Endothelial cell of umbilical vein (primary cell): ENCODE results near the gene ANKS6. TPM values are rescaled to one million over a fixed set of nuclear protein-coding genes. Genes with fewer than 3 reads are reported as not detected.

Experiments used
- BruUV-seq: library from RNA; stranded (reverse); fragments of 400-500 nt; replicated peaks from 2 replicates; lab custom pipeline; 2021; lab: Mats Ljungman, UMichigan
- CTCF ChIA-PET: fragments of 300-600, 350-600 bp; sonication (Branson Sonifier 250); formaldehyde crosslinking; loops from one replicate; lab custom pipeline; 2021; ENCODE audit warnings: antibody characterized with exemption, inconsistent platforms; lab: Charles Lee
- POLR2A ChIA-PET: fragments of 300-600, 350-600 bp; sonication (Branson Sonifier 250); formaldehyde crosslinking; loops from one replicate; lab custom pipeline; 2021; ENCODE audit warnings: antibody characterized with exemption, inconsistent platforms; lab: Charles Lee
- DNase-seq: peaks from one replicate; pipeline ENCODE4 v3.0.0-alpha.2; 2011; ENCODE audit warnings: low read depth, low spot score
- FAIRE-seq: peaks from 2 replicates; lab custom pipeline; 2011; peaks lifted over from hg19 to GRCh38; lab: Jason Lieb, UNC
- H2AFZ ChIP-seq: 2 replicates; pipeline ENCODE4 v1.6.0; 2012; ENCODE audit warnings: low read depth, low read length, control low read depth, inconsistent platforms
- H3K27ac ChIP-seq: 2 replicates; pipeline ENCODE4 v1.5.1; 2011; ENCODE audit warnings: low read depth, mild to moderate bottlenecking, control low read depth, low read length, moderate library complexity; ENCODE audit not compliant: insufficient read depth
- H3K27me3 ChIP-seq, 2 experiments: 2 replicates each; pipeline versions ENCODE4 v1.6.0 to v1.6.1; 2011; ENCODE audit warnings: low read length in 2 of 2, mixed read lengths in 1 of 2; ENCODE audit not compliant: control insufficient read depth in 2 of 2, insufficient read depth in 2 of 2
- H3K36me3 ChIP-seq, 2 experiments: 2 replicates in 1 of 2; 3 replicates in 1 of 2; pipeline ENCODE4 v1.5.1; 2011; ENCODE audit warnings: low read length in 2 of 2, mild to moderate bottlenecking in 1 of 2, moderate library complexity in 1 of 2; ENCODE audit not compliant: control insufficient read depth in 2 of 2, insufficient read depth in 2 of 2; ENCODE audit errors: extremely low read depth in 1 of 2
- H3K4me1 ChIP-seq: 3 replicates; pipeline ENCODE4 v1.5.1; 2011; ENCODE audit warnings: mild to moderate bottlenecking, low read length; ENCODE audit not compliant: control insufficient read depth, insufficient read depth; ENCODE audit errors: extremely low read depth
- H3K4me2 ChIP-seq: 2 replicates; pipeline ENCODE4 v1.6.1; 2011; ENCODE audit warnings: low read length, control low read depth, mixed read lengths; ENCODE audit not compliant: insufficient read depth
- H3K4me3 ChIP-seq, 3 experiments: fragments of 200-600 bp in 1 of 3; sonication (generic), shearing (Covaris generic) in 1 of 3; replicated peaks in 1 of 3; 2 replicates each; pipeline ENCODE4 v1.5.1; 2011 to 2016; ENCODE audit warnings: control low read depth in 3 of 3, low read length in 3 of 3, mild to moderate bottlenecking in 2 of 3, inconsistent platforms in 1 of 3, low read depth in 1 of 3, moderate library complexity in 1 of 3; ENCODE audit not compliant: insufficient read depth in 1 of 3
- H3K79me2 ChIP-seq: 2 replicates; pipeline ENCODE4 v1.6.0; 2012; ENCODE audit warnings: low read length, inconsistent platforms; ENCODE audit not compliant: control insufficient read depth, insufficient read depth
- H3K9ac ChIP-seq: replicated peaks from 2 replicates; pipeline ENCODE3; 2011; ENCODE audit warnings: low read length, control low read depth; ENCODE audit not compliant: insufficient read depth; ENCODE audit errors: extremely low read depth
- H3K9me1 ChIP-seq: replicated peaks from 3 replicates; pipeline ENCODE4 v1.6.0; 2011; ENCODE audit warnings: mild to moderate bottlenecking, low read length; ENCODE audit not compliant: control insufficient read depth, insufficient read depth; ENCODE audit errors: extremely low read depth
- H3K9me3 ChIP-seq: replicated peaks from 2 replicates; pipeline ENCODE4 v1.5.1; 2012; ENCODE audit warnings: low read length, inconsistent platforms; ENCODE audit not compliant: control insufficient read depth, insufficient read depth
- H4K20me1 ChIP-seq: replicated peaks from 2 replicates; pipeline ENCODE3; 2011; ENCODE audit warnings: mild to moderate bottlenecking, low read length; ENCODE audit not compliant: control insufficient read depth, insufficient read depth; ENCODE audit errors: extremely low read depth
- EZH2 ChIP-seq: IDR thresholded peaks from 2 replicates; pipeline ENCODE4 v1.6.1; 2012; ENCODE audit warnings: borderline replicate concordance, low read depth, mild to moderate bottlenecking, moderate library complexity, low read length, inconsistent platforms; ENCODE audit not compliant: severe bottlenecking
- FOS ChIP-seq: IDR thresholded peaks from 2 replicates; pipeline ENCODE4 v1.6.1; 2011; ENCODE audit warnings: mild to moderate bottlenecking, low read length, moderate library complexity, borderline replicate concordance; ENCODE audit not compliant: insufficient read depth
- GATA2 ChIP-seq: IDR thresholded peaks from 2 replicates; pipeline ENCODE4 v1.7.0; 2011; ENCODE audit warnings: low read depth, mild to moderate bottlenecking, moderate library complexity, mixed read lengths, low read length; ENCODE audit not compliant: insufficient read length, insufficient read depth
- JUN ChIP-seq: IDR thresholded peaks from 2 replicates; pipeline ENCODE4 v1.6.1; 2011; ENCODE audit warnings: borderline replicate concordance, low read depth; ENCODE audit not compliant: insufficient read length, insufficient read depth
- MYC ChIP-seq: IDR thresholded peaks from one replicate; pipeline ENCODE4 v1.6.1; 2011; ENCODE audit warnings: mild to moderate bottlenecking, low read depth, low read length
- POLR2A ChIP-seq: IDR thresholded peaks from 2 replicates; pipeline ENCODE4 v1.6.1; 2012; ENCODE audit warnings: low read depth, mild to moderate bottlenecking, control low read depth, low read length
- POLR2AphosphoS5 ChIP-seq: IDR thresholded peaks from 2 replicates; pipeline ENCODE4 v1.6.1; 2012; ENCODE audit warnings: low read depth, mild to moderate bottlenecking, control low read depth, low read length, moderate library complexity; ENCODE audit not compliant: insufficient read depth
- dilution Hi-C: fragments of 300-500 bp; cut with MboI; formaldehyde crosslinking; loops from one replicate; pipeline ENCODE4 v1.15.0; 2019; ENCODE audit warnings: low sequenced_read_pairs; ENCODE audit not compliant: extremely low pct_ligation_motif_present
- intact Hi-C: fragments of 100-400 bp; cut with micrococcal nuclease; formaldehyde crosslinking; loops from one replicate; pipeline ENCODE4 v1.10.0; 2022
- polyA plus RNA-seq, 4 experiments: library from polyadenylated mRNA; depleted of rRNA in 3 of 4; stranded (reverse) in 3 of 4; unstranded in 1 of 4; fragments of >200 nt; gene quantifications; 2 replicates each; pipeline versions ENCODE4 v1.2.1 to v1.2.3, GENCODE V29; 2011 to 2012; ENCODE audit warnings: missing spikeins in 1 of 4
- total RNA-seq: library from RNA; stranded (reverse); gene quantifications from 2 replicates; pipeline ENCODE4 v1.2.3, GENCODE V29; 2021
- TF ChIP-seq, protein P1 (sequence below): IDR thresholded peaks from 2 replicates; pipeline ENCODE4 v1.6.1; 2011; ENCODE audit not compliant: insufficient read depth, insufficient read length
- TF ChIP-seq, protein P2 (sequence below), 2 donors: IDR thresholded peaks; 1 replicate in 1 of 2; 2 replicates in 1 of 2; pipeline ENCODE4 v1.5.1; 2011; ENCODE audit warnings: low read length in 2 of 2, mild to moderate bottlenecking in 2 of 2, moderate library complexity in 2 of 2, control low read depth in 1 of 2, inconsistent platforms in 1 of 2, low read depth in 1 of 2; ENCODE audit not compliant: insufficient read depth in 1 of 2; ENCODE audit errors: extremely low read depth in 1 of 2

ANKS6 gene
- total and polyA plus RNA-seq, 2 donors (not counting 3 experiments of a cell fraction or from before 2014, with no cell fraction given), result 15.5 to 18.6 TPM

DNA sequence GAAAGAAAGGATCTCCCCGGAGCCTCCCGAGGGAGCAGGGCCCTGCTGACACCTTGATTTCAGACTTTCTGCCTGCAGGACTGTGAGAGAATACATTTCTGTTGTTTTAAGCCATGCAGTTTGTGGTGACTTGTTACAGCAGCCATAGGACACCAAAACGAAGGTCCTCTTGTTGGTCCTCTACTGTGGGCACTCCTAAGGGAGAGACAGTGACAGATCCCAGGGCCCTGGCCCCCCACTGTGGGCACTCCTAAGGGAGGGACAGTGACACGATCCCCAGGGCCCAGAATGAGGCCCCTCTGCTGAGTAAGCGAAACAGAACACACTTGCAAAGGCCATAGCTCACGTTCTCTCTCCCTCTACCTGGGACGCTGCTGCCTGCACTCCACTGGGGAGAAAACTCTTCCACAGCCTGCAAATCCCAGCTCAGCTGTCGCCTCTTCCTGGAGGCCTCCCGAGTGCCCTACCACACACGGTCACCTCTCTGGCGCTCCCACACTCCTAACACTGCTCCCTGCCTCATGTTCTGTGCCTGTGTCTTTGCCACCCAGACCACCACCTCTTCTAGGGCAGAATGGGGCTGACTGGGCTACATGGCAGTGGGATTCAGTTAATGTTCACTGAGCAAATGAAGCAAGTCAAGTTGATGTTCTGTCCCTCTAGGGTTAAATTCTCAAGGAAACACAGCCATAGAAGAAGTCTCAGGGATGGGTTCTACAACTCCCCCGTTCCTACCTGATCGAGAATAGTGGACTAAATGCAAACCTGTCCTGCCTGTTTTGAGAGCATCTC, 23.8 kb downstream of the ANKS6 start:
- no TSS peak for BruUV-seq
- no peaks in the 10 kb centered on the region for H3K9me3 ChIP-seq
- H3K9ac ChIP-seq, result no peak overlapping the region
- no peak overlapping the region for H3K4me3 ChIP-seq
- peaks cover 0 to 18% of the 10 kb centered on the region in 2 experiments for H3K36me3 ChIP-seq
- H3K9me1 ChIP-seq, result no peaks in the 10 kb centered on the region
- FAIRE-seq (no peak), DNase-seq (no peak)
- TF ChIP-seq POLR2A (no peak), EZH2 (no peak), MYC (no peak), JUN (no peak), FOS (no peak), POLR2AphosphoS5 (no peak), GATA2 (no peak)
- TF ChIP-seq, protein P1, sequence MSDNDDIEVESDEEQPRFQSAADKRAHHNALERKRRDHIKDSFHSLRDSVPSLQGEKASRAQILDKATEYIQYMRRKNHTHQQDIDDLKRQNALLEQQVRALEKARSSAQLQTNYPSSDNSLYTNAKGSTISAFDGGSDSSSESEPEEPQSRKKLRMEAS, result no peak
- TF ChIP-seq, protein P2, sequence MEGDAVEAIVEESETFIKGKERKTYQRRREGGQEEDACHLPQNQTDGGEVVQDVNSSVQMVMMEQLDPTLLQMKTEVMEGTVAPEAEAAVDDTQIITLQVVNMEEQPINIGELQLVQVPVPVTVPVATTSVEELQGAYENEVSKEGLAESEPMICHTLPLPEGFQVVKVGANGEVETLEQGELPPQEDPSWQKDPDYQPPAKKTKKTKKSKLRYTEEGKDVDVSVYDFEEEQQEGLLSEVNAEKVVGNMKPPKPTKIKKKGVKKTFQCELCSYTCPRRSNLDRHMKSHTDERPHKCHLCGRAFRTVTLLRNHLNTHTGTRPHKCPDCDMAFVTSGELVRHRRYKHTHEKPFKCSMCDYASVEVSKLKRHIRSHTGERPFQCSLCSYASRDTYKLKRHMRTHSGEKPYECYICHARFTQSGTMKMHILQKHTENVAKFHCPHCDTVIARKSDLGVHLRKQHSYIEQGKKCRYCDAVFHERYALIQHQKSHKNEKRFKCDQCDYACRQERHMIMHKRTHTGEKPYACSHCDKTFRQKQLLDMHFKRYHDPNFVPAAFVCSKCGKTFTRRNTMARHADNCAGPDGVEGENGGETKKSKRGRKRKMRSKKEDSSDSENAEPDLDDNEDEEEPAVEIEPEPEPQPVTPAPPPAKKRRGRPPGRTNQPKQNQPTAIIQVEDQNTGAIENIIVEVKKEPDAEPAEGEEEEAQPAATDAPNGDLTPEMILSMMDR (IDR thresholded peaks at IDR 0.05; ENCODE audit: extremely low read depth in 1 of 2, insufficient read depth in 1 of 2, low read depth in 1 of 2, low read length in 2 of 2), result no peak
- H3K79me2 ChIP-seq, result no peaks in the 10 kb centered on the region
- H3K4me2 ChIP-seq, result no peak overlapping the region
- H3K4me1 ChIP-seq, result peaks cover 2% of the 10 kb centered on the region
- intact Hi-C loops, result no loop called here
- no peaks in the 10 kb centered on the region for H4K20me1 ChIP-seq
- H2AFZ ChIP-seq, result no peak overlapping the region
- H3K27ac ChIP-seq, result no peak overlapping the region
- dilution Hi-C loops, result loop anchor here (25.0 kb wide), 1 partner anchor 485 kb away; no protein-coding TSS in a partner anchor
- no peaks in the 10 kb centered on the region for H3K27me3 ChIP-seq
- CTCF ChIA-PET, result interaction anchor here (0.8 to 1.7 kb wide), 2 partner anchors 457 to 458 kb away, joined by 5 to 6 read pairs; no protein-coding TSS in a partner anchor
- POLR2A ChIA-PET, result no interaction called here
